Uterus (tissue), 2 donors: ENCODE results near the gene FAM210B.

Experiments used
- CTCF ChIP-seq, 4 experiments: fragments of 200-600 bp in 2 of 4; fragments of 450-650 bp in 2 of 4; sonication (generic) in 2 of 4; IDR thresholded peaks; one replicate each; pipeline ENCODE4 v1.5.1; 2016 to 2019; ENCODE audit warnings: antibody characterized with exemption in 4 of 4, mild to moderate bottlenecking in 2 of 4, moderate library complexity in 1 of 4
- POLR2A ChIP-seq, 2 donors: fragments of 450-650 bp; IDR thresholded peaks; one replicate each; pipeline ENCODE4 v1.6.1; 2016; ENCODE audit warnings: antibody characterized with exemption in 2 of 2, mild to moderate bottlenecking in 1 of 2, moderate library complexity in 1 of 2

GRCh38 chr20:56412473-56412790, 53.7 kb downstream of the FAM210B start:
- no peak for TF ChIP-seq CTCF (IDR thresholded peaks at IDR 0.05)
- TF ChIP-seq POLR2A (IDR thresholded peaks at IDR 0.05): no peak
